Nephron (organoid): ENCODE data around the gene SLC7A4.

ENCODE experiments used
- H3K27ac Mint-ChIP-seq, 3 experiments: 2 replicates each; pipeline ENCODE4 v1.8.0; 2020; ENCODE audit warnings: mixed read lengths in 3 of 3, mild to moderate bottlenecking in 2 of 3, moderate library complexity in 1 of 3
- H3K27me3 Mint-ChIP-seq: 2 replicates; pipeline ENCODE4 v1.8.0; 2021; ENCODE audit warnings: low read depth, mild to moderate bottlenecking, moderate library complexity, mixed read lengths
- H3K36me3 Mint-ChIP-seq: 2 replicates; pipeline ENCODE4 v1.8.0; 2020; ENCODE audit warnings: low read depth, mixed read lengths
- H3K4me1 Mint-ChIP-seq: 2 replicates; pipeline ENCODE4 v1.8.0; 2020; ENCODE audit warnings: mixed read lengths
- H3K4me3 Mint-ChIP-seq, 3 experiments: 2 replicates each; pipeline ENCODE4 v1.8.0; 2020; ENCODE audit warnings: mild to moderate bottlenecking in 3 of 3, mixed read lengths in 3 of 3, moderate library complexity in 2 of 3
- H3K9me3 Mint-ChIP-seq: 2 replicates; pipeline ENCODE4 v1.8.0; 2020; ENCODE audit warnings: mixed read lengths
- TF ChIP-seq, protein P1 (sequence below), 3 experiments: fragments of 200-600 bp; sonication (generic); IDR thresholded peaks; one replicate each; pipeline ENCODE4 v1.5.0; 2021; ENCODE audit warnings: antibody characterized with exemption in 3 of 3; ENCODE audit not compliant: unreplicated experiment in 3 of 3

Gene SLC7A4

GRCh38 chr22:20979940-20980453, 52.4 kb downstream of the SLC7A4 start:
- H3K27ac Mint-ChIP-seq: peak overlapping the region in 2 of 3 experiments; percentile 47 to 64
- peak overlapping the region; percentile 80 to 99 (median 87) for H3K4me3 Mint-ChIP-seq
- H3K36me3 Mint-ChIP-seq: peaks cover 5% of the 10 kb centered on the region
- peaks cover 3% of the 10 kb centered on the region for H3K9me3 Mint-ChIP-seq
- H3K27me3 Mint-ChIP-seq: peaks cover 11% of the 10 kb centered on the region
- peaks cover 14% of the 10 kb centered on the region for H3K4me1 Mint-ChIP-seq
- TF ChIP-seq, protein P1, sequence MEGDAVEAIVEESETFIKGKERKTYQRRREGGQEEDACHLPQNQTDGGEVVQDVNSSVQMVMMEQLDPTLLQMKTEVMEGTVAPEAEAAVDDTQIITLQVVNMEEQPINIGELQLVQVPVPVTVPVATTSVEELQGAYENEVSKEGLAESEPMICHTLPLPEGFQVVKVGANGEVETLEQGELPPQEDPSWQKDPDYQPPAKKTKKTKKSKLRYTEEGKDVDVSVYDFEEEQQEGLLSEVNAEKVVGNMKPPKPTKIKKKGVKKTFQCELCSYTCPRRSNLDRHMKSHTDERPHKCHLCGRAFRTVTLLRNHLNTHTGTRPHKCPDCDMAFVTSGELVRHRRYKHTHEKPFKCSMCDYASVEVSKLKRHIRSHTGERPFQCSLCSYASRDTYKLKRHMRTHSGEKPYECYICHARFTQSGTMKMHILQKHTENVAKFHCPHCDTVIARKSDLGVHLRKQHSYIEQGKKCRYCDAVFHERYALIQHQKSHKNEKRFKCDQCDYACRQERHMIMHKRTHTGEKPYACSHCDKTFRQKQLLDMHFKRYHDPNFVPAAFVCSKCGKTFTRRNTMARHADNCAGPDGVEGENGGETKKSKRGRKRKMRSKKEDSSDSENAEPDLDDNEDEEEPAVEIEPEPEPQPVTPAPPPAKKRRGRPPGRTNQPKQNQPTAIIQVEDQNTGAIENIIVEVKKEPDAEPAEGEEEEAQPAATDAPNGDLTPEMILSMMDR (IDR thresholded peaks at IDR 0.05; ENCODE audit: unreplicated experiment in 3 of 3): no peak

- peaks cover 11% of the 10 kb centered on the region for H3K27me3 Mint-ChIP-seq
- H3K36me3 Mint-ChIP-seq: peaks cover 5% of the 10 kb centered on the region
- H3K27ac Mint-ChIP-seq: peak overlapping the region in 2 of 3 experiments; percentile 55 to 95
- TF ChIP-seq, protein P1 (IDR thresholded peaks at IDR 0.05; ENCODE audit: unreplicated experiment in 3 of 3): no peak
- peaks cover 14% of the 10 kb centered on the region for H3K4me1 Mint-ChIP-seq
- peak overlapping the region; percentile 80 to 99 (median 87) for H3K4me3 Mint-ChIP-seq
- H3K9me3 Mint-ChIP-seq: peaks cover 3% of the 10 kb centered on the region
Observed at GRCh38 chr22:20979243-20979809, 53.0 kb downstream of the SLC7A4 start.
